GM18861 (cell line): Measurements from ENCODE around the gene ZNF212.
"Not testable (repeated sequence)": the region's sequence is repeated elsewhere in the genome, so short reads cannot be mapped to it uniquely, and the experiment has no call there.

Experiments used
- ATAC-seq: cut with Tn5 transposase; IDR thresholded peaks from one replicate; pipeline ENCODE4 v1.9.1; 2021; ENCODE audit not compliant: unreplicated experiment

Gene ZNF212

GRCh38 chr7:149252378-149252777, 12.9 kb downstream of the ZNF212 start:
- ATAC-seq = no peak

- ATAC-seq = no peak
Observed at GRCh38 chr7:149253665-149254064, 14.2 kb downstream of the ZNF212 start.

GRCh38 chr7:149254181-149254858, 14.9 kb downstream of the ZNF212 start:
- ATAC-seq = no peak

- no peak for ATAC-seq
Observed at GRCh38 chr7:149255174-149255573, 15.7 kb downstream of the ZNF212 start.

GRCh38 chr7:149256568-149256967, 17.1 kb downstream of the ZNF212 start:
- no peak for ATAC-seq

GRCh38 chr7:149257146-149257545, 17.7 kb downstream of the ZNF212 start:
- no peak for ATAC-seq

GRCh38 chr7:149261316-149261828, 21.9 kb downstream of the ZNF212 start:
- no peak for ATAC-seq

- ATAC-seq = peak; percentile 78
Observed at GRCh38 chr7:149261829-149262617, 22.6 kb downstream of the ZNF212 start, which contains the start of gene ZNF783. TSS of gene ZNF783 (plus strand) at chr7:149262196. CDS start at chr7:149262334, 138 bp downstream.

GRCh38 chr7:149266451-149266850, 27.0 kb downstream of the ZNF212 start:
- no peak for ATAC-seq

GRCh38 chr7:149267733-149268132, 28.3 kb downstream of the ZNF212 start:
- ATAC-seq = no peak

GRCh38 chr7:149274424-149274823, 35.0 kb downstream of the ZNF212 start:
- ATAC-seq = not testable (repeated sequence)

GRCh38 chr7:149277871-149278270, 38.4 kb downstream of the ZNF212 start:
- no peak for ATAC-seq

GRCh38 chr7:149278396-149278795, 38.9 kb downstream of the ZNF212 start:
- no peak for ATAC-seq

GRCh38 chr7:149279111-149279743, 39.8 kb downstream of the ZNF212 start:
- ATAC-seq = no peak

GRCh38 chr7:149280151-149280550, 40.7 kb downstream of the ZNF212 start:
- ATAC-seq = no peak

GRCh38 chr7:149280661-149281507, 41.4 kb downstream of the ZNF212 start:
- no peak for ATAC-seq

GRCh38 chr7:149281508-149282330, 42.3 kb downstream of the ZNF212 start:
- no peak for ATAC-seq

- no peak for ATAC-seq
Observed at GRCh38 chr7:149282331-149282655, 42.8 kb downstream of the ZNF212 start.

GRCh38 chr7:149283321-149283720, 43.9 kb downstream of the ZNF212 start:
- no peak for ATAC-seq

GRCh38 chr7:149284343-149284742, 44.9 kb downstream of the ZNF212 start:
- ATAC-seq = no peak
